ENCODE results near the gene KMO. TPM values are rescaled to one million over a fixed set of nuclear protein-coding genes. Genes with fewer than 3 reads are reported as not detected.
A peak's percentile ranks its signal among the peaks of the same experiment; 100 is the strongest.

Gene KMO
- total and polyA plus RNA-seq, 2 experiments from 2014 or later: 0.05 TPM; not detected in 1

- Histone ChIP-seq H3K9me2 (ENCODE audit: insufficient read depth) (no peaks in the 10 kb centered on the region), H3K4me3 (no peak overlapping the region), H3K36me3 (ENCODE audit: insufficient read depth) (no peaks in the 10 kb centered on the region), H3F3A (replicated peaks; ENCODE audit: low read depth) (no peaks in the 10 kb centered on the region), H3K4me2 (no peak overlapping the region), H4K20me1 (replicated peaks; ENCODE audit: insufficient read depth) (no peaks in the 10 kb centered on the region), H3K27me3 (ENCODE audit: insufficient read depth) (no peaks in the 10 kb centered on the region), H3K27ac (ENCODE audit: low read depth) (no peak overlapping the region), H3K4me1 (ENCODE audit: insufficient read depth) (no peaks in the 10 kb centered on the region), H2AFZ (no peak overlapping the region), H3K79me2 (replicated peaks; ENCODE audit: insufficient read depth) (no peaks in the 10 kb centered on the region)
- peak; percentile 84 for ATAC-seq
- H3K27me3 Mint-ChIP-seq (ENCODE audit: insufficient read depth, low read depth, poor library complexity): peaks cover 4% of the 10 kb centered on the region
- no peaks in the 10 kb centered on the region for H3K9me3 Mint-ChIP-seq
- H3K27ac Mint-ChIP-seq: no peak overlapping the region
- H3K4me3 Mint-ChIP-seq: no peak overlapping the region
- no peaks in the 10 kb centered on the region for H3K36me3 Mint-ChIP-seq (ENCODE audit: low read depth)
- no peak for TF ChIP-seq CREB1 (CRISPR knock-in tag; IDR thresholded peaks at IDR 0.05; ENCODE audit: low read depth)
- TF ChIP-seq CTCF (conservative IDR thresholded peaks at IDR 0.05; ENCODE audit: low read depth in 2 of 2): peak; percentile 64 to 81
- TF ChIP-seq STAT1 (IDR thresholded peaks at IDR 0.05; ENCODE audit: unreplicated experiment): no peak
- no peaks in the 10 kb centered on the region for H3K4me1 Mint-ChIP-seq
- peak; percentile 73 for DNase-seq (ENCODE audit: low spot score)
Observed at GRCh38 chr1:241611063-241611462, 78.9 kb downstream of the KMO start.

GRCh38 chr1:241611736-241612135, 79.6 kb downstream of the KMO start:
- H3K27me3 Mint-ChIP-seq (ENCODE audit: insufficient read depth, low read depth, poor library complexity): peaks cover 4% of the 10 kb centered on the region
- DNase-seq (ENCODE audit: low spot score) (peak; percentile 26), ATAC-seq (peak; percentile 27; the same call in 1 of the 3 replicates)
- no peaks in the 10 kb centered on the region for H3K4me1 Mint-ChIP-seq
- TF ChIP-seq CTCF (conservative IDR thresholded peaks at IDR 0.05; ENCODE audit: low read depth in 2 of 2) (0 out of 4 replicates have a peak, but pooled peaks of 1 of the 2 experiments have one; percentile 7), ZNF331 (CRISPR knock-in tag; IDR thresholded peaks at IDR 0.05; ENCODE audit: low read depth) (no peak)
- no peak overlapping the region for H3K4me3 ChIP-seq
- H3K36me3 Mint-ChIP-seq (ENCODE audit: low read depth): no peaks in the 10 kb centered on the region
- no peak overlapping the region for H3K27ac ChIP-seq (ENCODE audit: low read depth)
- no peak overlapping the region for H3K4me2 ChIP-seq
- no peaks in the 10 kb centered on the region for H3K4me1 ChIP-seq (ENCODE audit: insufficient read depth)
- no peak overlapping the region for H3K27ac Mint-ChIP-seq
- no peaks in the 10 kb centered on the region for H3K79me2 ChIP-seq (replicated peaks; ENCODE audit: insufficient read depth)
- no peaks in the 10 kb centered on the region for H3F3A ChIP-seq (replicated peaks; ENCODE audit: low read depth)
- no peaks in the 10 kb centered on the region for H3K36me3 ChIP-seq (ENCODE audit: insufficient read depth)
- no peak overlapping the region for H2AFZ ChIP-seq
- no peaks in the 10 kb centered on the region for H3K9me2 ChIP-seq (ENCODE audit: insufficient read depth)
- no peaks in the 10 kb centered on the region for H4K20me1 ChIP-seq (replicated peaks; ENCODE audit: insufficient read depth)
- H3K9me3 Mint-ChIP-seq: no peaks in the 10 kb centered on the region
- H3K27me3 ChIP-seq (ENCODE audit: insufficient read depth): no peaks in the 10 kb centered on the region
- H3K4me3 Mint-ChIP-seq: no peak overlapping the region

All from GM23338 (cell line).